Vagina (tissue), 2 donors: ENCODE measurements around the gene PPP2R5C.

Experiments
- POLR2A ChIP-seq, 2 donors: fragments of 450-650 bp; IDR thresholded peaks; one replicate each; pipeline ENCODE4 v1.6.1; 2017; ENCODE audit warnings: antibody characterized with exemption in 2 of 2, mild to moderate bottlenecking in 2 of 2, moderate library complexity in 2 of 2
- POLR2AphosphoS5 ChIP-seq, 2 donors: sonication (generic); formaldehyde crosslinking; IDR thresholded peaks; one replicate each; pipeline ENCODE4 v1.9.0; 2017; ENCODE audit warnings: antibody characterized with exemption in 2 of 2, mild to moderate bottlenecking in 2 of 2, low read depth in 1 of 2; ENCODE audit not compliant: insufficient read depth in 1 of 2
- TF ChIP-seq, protein P1 (sequence below), 3 experiments: fragments of 450-650 bp in 2 of 3; fragments of 200-600 bp in 1 of 3; sonication (generic) in 1 of 3; IDR thresholded peaks; one replicate each; pipeline ENCODE4 v1.5.1; 2017 to 2019; ENCODE audit warnings: antibody characterized with exemption in 3 of 3, mild to moderate bottlenecking in 2 of 3, moderate library complexity in 2 of 3

DNA sequence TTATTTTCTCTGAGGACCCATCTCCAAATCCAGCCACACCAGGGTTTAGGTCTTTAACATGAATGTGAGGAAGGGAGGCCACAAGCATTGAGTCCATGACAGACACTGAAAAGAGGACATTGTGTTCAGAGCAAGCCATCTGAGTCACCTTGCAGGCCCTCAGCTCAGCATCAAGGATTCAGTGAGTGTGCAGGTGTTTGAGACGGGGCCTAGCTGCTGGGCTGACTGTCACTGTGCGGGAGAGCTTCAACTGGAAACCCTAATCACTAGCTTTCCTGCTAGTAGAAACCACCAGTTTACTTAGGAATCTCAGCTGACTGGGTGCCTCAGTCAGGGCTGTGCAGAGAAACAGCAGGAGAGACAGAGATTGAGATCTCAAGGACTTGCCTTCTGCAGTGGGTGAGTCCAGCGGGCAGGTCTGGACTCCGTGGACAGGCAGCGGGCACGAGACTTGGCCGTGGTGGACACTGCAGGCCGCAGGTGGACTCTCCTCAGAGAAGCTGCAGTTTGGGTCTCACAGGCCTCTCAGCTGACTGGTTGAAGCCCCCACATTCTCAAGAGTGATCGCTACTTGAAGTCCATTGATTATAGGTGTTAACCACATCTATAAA, 116.8 kb downstream of the PPP2R5C start:
- TF ChIP-seq, protein P1, sequence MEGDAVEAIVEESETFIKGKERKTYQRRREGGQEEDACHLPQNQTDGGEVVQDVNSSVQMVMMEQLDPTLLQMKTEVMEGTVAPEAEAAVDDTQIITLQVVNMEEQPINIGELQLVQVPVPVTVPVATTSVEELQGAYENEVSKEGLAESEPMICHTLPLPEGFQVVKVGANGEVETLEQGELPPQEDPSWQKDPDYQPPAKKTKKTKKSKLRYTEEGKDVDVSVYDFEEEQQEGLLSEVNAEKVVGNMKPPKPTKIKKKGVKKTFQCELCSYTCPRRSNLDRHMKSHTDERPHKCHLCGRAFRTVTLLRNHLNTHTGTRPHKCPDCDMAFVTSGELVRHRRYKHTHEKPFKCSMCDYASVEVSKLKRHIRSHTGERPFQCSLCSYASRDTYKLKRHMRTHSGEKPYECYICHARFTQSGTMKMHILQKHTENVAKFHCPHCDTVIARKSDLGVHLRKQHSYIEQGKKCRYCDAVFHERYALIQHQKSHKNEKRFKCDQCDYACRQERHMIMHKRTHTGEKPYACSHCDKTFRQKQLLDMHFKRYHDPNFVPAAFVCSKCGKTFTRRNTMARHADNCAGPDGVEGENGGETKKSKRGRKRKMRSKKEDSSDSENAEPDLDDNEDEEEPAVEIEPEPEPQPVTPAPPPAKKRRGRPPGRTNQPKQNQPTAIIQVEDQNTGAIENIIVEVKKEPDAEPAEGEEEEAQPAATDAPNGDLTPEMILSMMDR (IDR thresholded peaks at IDR 0.05) = no peak
- TF ChIP-seq POLR2AphosphoS5 (IDR thresholded peaks at IDR 0.05; ENCODE audit: insufficient read depth in 1 of 2, low read depth in 1 of 2) = no peak
- no peak for TF ChIP-seq POLR2A (IDR thresholded peaks at IDR 0.05)
